Activated naive CD8-positive, alpha-beta T cell treated with anti-CD3 and anti-CD28 coated beads, Interleukin-2, amount 10 ng/mL, durations not matched to agents 7 days and 5 days (primary cell): ENCODE measurements around the gene GSX1. TPM values are rescaled to one million over a fixed set of nuclear protein-coding genes. Genes with fewer than 3 reads are reported as not detected.

Experiments used
- ATAC-seq: fragments of 150-1000 bp; cut with Tn5 transposase; one replicate; pipeline ENCODE4 v1.10.0; 2021; ENCODE audit warnings: low read depth, moderate library complexity
- POLR2A ChIA-PET: fragments of 350-600 bp; sonication (Branson Sonifier 250); formaldehyde crosslinking; loops from one replicate; lab custom pipeline; 2021; ENCODE audit warnings: antibody characterized with exemption; lab: Charles Lee
- DNase-seq: peaks from one replicate; pipeline ENCODE4 v3.0.0; 2021
- H3K27ac Mint-ChIP-seq: one replicate; pipeline ENCODE4 v1.8.0; 2022; ENCODE audit warnings: mild to moderate bottlenecking, mixed read lengths
- H3K27me3 Mint-ChIP-seq: one replicate; pipeline ENCODE4 v1.8.0; 2022; ENCODE audit warnings: mild to moderate bottlenecking, moderate library complexity, mixed read lengths
- H3K36me3 Mint-ChIP-seq: one replicate; pipeline ENCODE4 v1.8.0; 2021; ENCODE audit warnings: mild to moderate bottlenecking, mixed read lengths
- H3K4me1 Mint-ChIP-seq: one replicate; pipeline ENCODE4 v1.8.0; 2021; ENCODE audit warnings: mixed read lengths
- H3K4me3 Mint-ChIP-seq: one replicate; pipeline ENCODE4 v1.8.0; 2022; ENCODE audit warnings: mild to moderate bottlenecking, moderate library complexity, mixed read lengths
- H3K9me3 Mint-ChIP-seq: one replicate; pipeline ENCODE4 v1.8.0; 2021; ENCODE audit warnings: mixed read lengths
- total RNA-seq, 2 experiments: library from RNA; stranded (reverse); gene quantifications; one replicate each; pipeline ENCODE4 v1.2.3, GENCODE V29; 2021

Gene GSX1
- total RNA-seq, 2 experiments from 2014 or later = not detected

GRCh38 chr13:27788271-27788670 is 4.0 kb upstream of the GSX1 start:
- H3K4me3 Mint-ChIP-seq = no peak overlapping the region

GRCh38 chr13:27789153-27789494 is 3.2 kb upstream of the GSX1 start:
- POLR2A ChIA-PET = no interaction called here
- peak overlapping the region; percentile 87 for H3K4me3 Mint-ChIP-seq
- peaks cover 23% of the 10 kb centered on the region for H3K4me1 Mint-ChIP-seq
- no peaks in the 10 kb centered on the region for H3K9me3 Mint-ChIP-seq
- peaks cover 74% of the 10 kb centered on the region for H3K27me3 Mint-ChIP-seq
- peaks cover 3% of the 10 kb centered on the region for H3K36me3 Mint-ChIP-seq
- ATAC-seq = no peak
- H3K27ac Mint-ChIP-seq = peak overlapping the region; percentile 80
- no peak for DNase-seq

More at GRCh38 chr13:27788271-27788670, 4.0 kb upstream of the GSX1 start:
- POLR2A ChIA-PET = interaction anchor here (0.6 kb wide), 1 partner anchor 81 kb away, joined by 3 read pairs; no protein-coding TSS in a partner anchor
- no peaks in the 10 kb centered on the region for H3K9me3 Mint-ChIP-seq
- ATAC-seq (no peak), DNase-seq (no peak)
- no peak overlapping the region for H3K27ac Mint-ChIP-seq
- H3K36me3 Mint-ChIP-seq = peaks cover 3% of the 10 kb centered on the region
- H3K27me3 Mint-ChIP-seq = peaks cover 74% of the 10 kb centered on the region
- H3K4me1 Mint-ChIP-seq = peaks cover 21% of the 10 kb centered on the region

- H3K36me3 Mint-ChIP-seq = peaks cover 8% of the 10 kb centered on the region
- DNase-seq (peak; percentile 55), ATAC-seq (peak; percentile 32)
- H3K27ac Mint-ChIP-seq = peak overlapping the region; percentile 80
- H3K4me3 Mint-ChIP-seq = peak overlapping the region; percentile 87
- peaks cover 26% of the 10 kb centered on the region for H3K4me1 Mint-ChIP-seq
- peaks cover 77% of the 10 kb centered on the region for H3K27me3 Mint-ChIP-seq
- POLR2A ChIA-PET = no interaction called here
- H3K9me3 Mint-ChIP-seq = no peaks in the 10 kb centered on the region
Observed at GRCh38 chr13:27789495-27790303, 2.6 kb upstream of the GSX1 start.

- no peak for DNase-seq
- Mint-ChIP-seq H3K4me1 (peaks cover 26% of the 10 kb centered on the region), H3K36me3 (peaks cover 8% of the 10 kb centered on the region), H3K27ac (no peak overlapping the region), H3K4me3 (peak overlapping the region; percentile 82), H3K9me3 (no peaks in the 10 kb centered on the region), H3K27me3 (peaks cover 80% of the 10 kb centered on the region)
- no peak for ATAC-seq
- POLR2A ChIA-PET = no interaction called here
Observed at GRCh38 chr13:27790523-27790922, 1.8 kb upstream of the GSX1 start.

GRCh38 chr13:27791146-27791900 is 960 bp upstream of the GSX1 start:
- Mint-ChIP-seq H3K9me3 (no peaks in the 10 kb centered on the region), H3K4me3 (peak overlapping the region; percentile 82), H3K4me1 (peaks cover 29% of the 10 kb centered on the region), H3K27ac (no peak overlapping the region), H3K27me3 (peaks cover 83% of the 10 kb centered on the region), H3K36me3 (peaks cover 8% of the 10 kb centered on the region)
- POLR2A ChIA-PET = no interaction called here
- DNase-seq (no peak), ATAC-seq (no peak)

GRCh38 chr13:27791901-27792392 is 336 bp upstream of the GSX1 start:
- no peaks in the 10 kb centered on the region for H3K9me3 Mint-ChIP-seq
- H3K4me1 Mint-ChIP-seq = peaks cover 29% of the 10 kb centered on the region
- H3K27me3 Mint-ChIP-seq = peaks cover 84% of the 10 kb centered on the region
- ATAC-seq = no peak
- peaks cover 8% of the 10 kb centered on the region for H3K36me3 Mint-ChIP-seq
- POLR2A ChIA-PET = no interaction called here
- no peak overlapping the region for H3K27ac Mint-ChIP-seq
- peak overlapping the region; percentile 82 for H3K4me3 Mint-ChIP-seq
- no peak for DNase-seq

GRCh38 chr13:27793507-27794367 is 1.5 kb downstream of the GSX1 start:
- Mint-ChIP-seq H3K4me3 (no peak overlapping the region), H3K27me3 (peaks cover 89% of the 10 kb centered on the region), H3K27ac (peak overlapping the region; percentile 58), H3K9me3 (no peaks in the 10 kb centered on the region), H3K4me1 (peaks cover 29% of the 10 kb centered on the region), H3K36me3 (peaks cover 8% of the 10 kb centered on the region)
- DNase-seq (no peak), ATAC-seq (no peak)
- POLR2A ChIA-PET = interaction anchor here (0.5 kb wide), 1 partner anchor 1076 kb away, joined by 3 read pairs; no protein-coding TSS in a partner anchor

GRCh38 chr13:27794368-27794691 is 2.0 kb downstream of the GSX1 start:
- ATAC-seq (no peak), DNase-seq (no peak)
- Mint-ChIP-seq H3K36me3 (peaks cover 8% of the 10 kb centered on the region), H3K4me1 (peaks cover 26% of the 10 kb centered on the region), H3K27ac (peak overlapping the region; percentile 58), H3K4me3 (peak overlapping the region; percentile 32), H3K9me3 (no peaks in the 10 kb centered on the region), H3K27me3 (peaks cover 88% of the 10 kb centered on the region)
- POLR2A ChIA-PET = no interaction called here

- Mint-ChIP-seq H3K9me3 (no peaks in the 10 kb centered on the region), H3K36me3 (peaks cover 8% of the 10 kb centered on the region), H3K27me3 (peaks cover 91% of the 10 kb centered on the region), H3K4me3 (no peak overlapping the region), H3K4me1 (peaks cover 25% of the 10 kb centered on the region), H3K27ac (no peak overlapping the region)
- ATAC-seq = no peak
- DNase-seq = no peak
- POLR2A ChIA-PET = no interaction called here
Observed at GRCh38 chr13:27794921-27795717, 2.8 kb downstream of the GSX1 start.

GRCh38 chr13:27795718-27796019 is 3.4 kb downstream of the GSX1 start:
- H3K4me3 Mint-ChIP-seq = no peak overlapping the region
- peaks cover 8% of the 10 kb centered on the region for H3K36me3 Mint-ChIP-seq
- peaks cover 24% of the 10 kb centered on the region for H3K4me1 Mint-ChIP-seq
- ATAC-seq (no peak), DNase-seq (no peak)
- no peak overlapping the region for H3K27ac Mint-ChIP-seq
- POLR2A ChIA-PET = no interaction called here
- H3K9me3 Mint-ChIP-seq = no peaks in the 10 kb centered on the region
- peaks cover 91% of the 10 kb centered on the region for H3K27me3 Mint-ChIP-seq

- Mint-ChIP-seq H3K27ac (no peak overlapping the region), H3K4me3 (no peak overlapping the region), H3K9me3 (no peaks in the 10 kb centered on the region), H3K27me3 (peaks cover 84% of the 10 kb centered on the region), H3K4me1 (peaks cover 15% of the 10 kb centered on the region), H3K36me3 (peaks cover 8% of the 10 kb centered on the region)
- POLR2A ChIA-PET = no interaction called here
- no peak for ATAC-seq
- no peak for DNase-seq
Observed at GRCh38 chr13:27796544-27797227, 4.4 kb downstream of the GSX1 start.

- no peak overlapping the region for H3K4me3 Mint-ChIP-seq
- POLR2A ChIA-PET = no interaction called here
- ATAC-seq = no peak
- H3K27me3 Mint-ChIP-seq = peaks cover 79% of the 10 kb centered on the region
- no peaks in the 10 kb centered on the region for H3K9me3 Mint-ChIP-seq
- H3K36me3 Mint-ChIP-seq = peaks cover 4% of the 10 kb centered on the region
- H3K27ac Mint-ChIP-seq = no peak overlapping the region
- H3K4me1 Mint-ChIP-seq = peaks cover 10% of the 10 kb centered on the region
- no peak for DNase-seq
Observed at GRCh38 chr13:27797228-27797624, 4.9 kb downstream of the GSX1 start.
